Fibroblast of skin of left quadriceps (primary cell): ENCODE measurements around the gene PPM1D.

Source experiments
- DNase-seq, 2 experiments: peaks; one replicate each; pipeline ENCODE4 v3.0.0-alpha.2; 2013; ENCODE audit warnings: low read depth in 2 of 2

Gene PPM1D

GRCh38 chr17:60618854-60619526 is 19.0 kb downstream of the PPM1D start:
- DNase-seq = no peak

GRCh38 chr17:60622961-60623360 is 23.0 kb downstream of the PPM1D start:
- no peak for DNase-seq

GRCh38 chr17:60623415-60623814 is 23.4 kb downstream of the PPM1D start:
- DNase-seq = no peak

DNA sequence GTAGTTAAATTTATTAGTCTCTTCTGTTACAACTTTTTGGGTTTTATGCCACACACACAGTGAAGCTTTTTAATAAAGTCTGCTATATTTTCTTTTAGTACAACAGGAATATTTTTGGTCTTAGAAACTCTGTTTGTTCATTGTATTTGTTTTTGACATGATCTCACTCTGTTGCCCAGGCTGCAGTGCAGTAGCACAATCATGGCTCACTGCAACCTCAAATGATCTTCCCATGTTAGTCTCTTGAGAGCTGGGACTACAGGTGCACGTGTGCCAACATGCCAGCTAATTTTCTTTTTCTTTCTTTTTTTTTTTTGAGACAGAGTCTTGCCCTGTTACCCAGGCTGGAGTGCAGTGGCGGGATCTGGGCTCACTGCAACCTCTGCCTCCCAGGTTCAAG is 27.1 kb downstream of the PPM1D start:
- no peak for DNase-seq

DNA sequence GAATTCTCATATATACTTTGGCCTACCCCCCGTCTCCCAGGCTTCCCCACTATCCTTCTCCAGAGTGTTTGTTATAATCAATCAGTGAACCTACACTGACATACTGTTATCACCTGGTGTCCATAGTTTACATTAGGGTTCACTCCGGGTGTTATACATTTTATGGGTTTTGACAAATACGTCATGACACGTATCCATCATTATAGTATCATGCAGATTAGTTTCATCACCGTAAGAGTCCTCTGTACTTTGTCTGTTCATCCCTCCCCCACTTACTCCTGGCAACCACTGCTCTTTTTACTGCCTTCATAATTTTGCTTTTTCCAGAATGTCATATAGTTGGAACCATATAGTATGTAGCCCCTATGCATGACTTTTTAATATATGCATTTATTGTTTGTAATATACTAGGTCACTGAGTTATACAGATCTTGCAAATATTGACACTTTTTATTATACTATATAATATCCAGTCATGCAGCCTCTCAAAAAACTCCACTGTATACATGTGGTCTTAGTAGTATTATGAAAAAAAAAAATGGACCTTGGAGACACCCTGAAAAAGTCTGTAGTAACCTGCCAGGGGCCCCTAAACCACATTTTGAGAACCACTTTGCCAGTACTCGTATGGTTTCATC is 28.4 kb downstream of the PPM1D start:
- DNase-seq = no peak

DNA sequence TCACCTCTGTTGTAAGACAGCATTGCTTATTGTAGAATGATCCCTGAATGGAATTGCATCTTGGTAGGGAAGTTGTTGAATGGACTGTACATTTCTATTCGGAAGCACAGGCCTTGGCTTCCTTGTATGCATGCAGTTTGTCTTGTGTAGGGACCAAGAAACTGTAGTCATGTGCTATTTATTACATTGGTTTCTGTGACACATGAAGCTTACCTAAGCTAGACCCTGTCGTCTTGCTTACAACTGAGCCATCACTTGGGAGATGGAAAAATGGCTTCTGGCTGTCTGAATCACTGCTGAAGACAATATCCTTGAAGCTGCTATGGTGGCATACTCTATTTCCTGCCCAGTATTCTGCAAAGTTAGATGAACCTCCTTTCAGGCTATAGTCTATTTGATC is 29.1 kb downstream of the PPM1D start:
- no peak for DNase-seq

GRCh38 chr17:60630352-60630751 is 30.4 kb downstream of the PPM1D start:
- no peak for DNase-seq

GRCh38 chr17:60631119-60631518 is 31.1 kb downstream of the PPM1D start:
- DNase-seq = no peak

GRCh38 chr17:60637683-60638082 is 37.7 kb downstream of the PPM1D start:
- no peak for DNase-seq

GRCh38 chr17:60639019-60639330 is 39.0 kb downstream of the PPM1D start:
- DNase-seq = no peak

GRCh38 chr17:60640503-60640902 is 40.5 kb downstream of the PPM1D start:
- DNase-seq = no peak

DNA sequence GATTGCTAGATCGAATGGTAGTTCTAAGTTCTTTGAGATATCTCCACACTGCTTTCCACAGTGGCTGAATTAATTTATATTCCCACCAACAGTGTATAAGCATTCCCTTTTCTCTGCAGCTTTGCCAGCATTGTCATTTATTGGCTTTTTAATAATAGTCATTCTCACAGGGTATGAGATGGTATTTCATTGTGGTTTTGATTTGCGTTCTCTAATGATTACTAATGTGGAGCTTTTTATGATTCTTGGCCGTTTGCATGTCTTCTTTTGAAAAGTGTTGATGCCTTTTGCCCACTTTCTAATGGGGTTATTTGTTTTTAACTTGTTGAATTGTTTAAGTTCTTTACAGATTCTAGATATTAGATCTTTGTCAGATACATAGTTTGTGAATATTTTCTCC is 41.1 kb downstream of the PPM1D start:
- DNase-seq = no peak

GRCh38 chr17:60641810-60642220 is 41.8 kb downstream of the PPM1D start:
- DNase-seq = peak; percentile 59

- no peak for DNase-seq
These were observed 46.0 kb downstream of the PPM1D start for GRCh38 chr17:60645918-60646523.

- no peak for DNase-seq
These were observed 46.7 kb downstream of the PPM1D start for GRCh38 chr17:60646701-60647100.

DNA sequence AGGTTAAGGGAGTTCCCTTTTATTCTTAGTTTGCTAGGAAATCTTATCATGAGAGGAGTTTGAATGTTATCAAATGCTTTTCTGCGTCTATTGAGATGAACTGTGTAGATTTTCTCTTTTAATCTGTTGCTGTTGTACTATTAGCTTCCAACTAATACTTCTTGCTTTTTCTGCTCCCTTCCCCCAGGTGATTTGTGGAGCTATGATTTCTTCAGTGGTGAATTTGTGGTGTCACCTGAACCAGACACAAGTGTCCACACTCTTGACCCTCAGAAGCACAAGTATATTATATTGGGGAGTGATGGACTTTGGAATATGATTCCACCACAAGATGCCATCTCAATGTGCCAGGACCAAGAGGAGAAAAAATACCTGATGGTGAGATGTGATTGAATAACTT is 47.7 kb downstream of the PPM1D start:
- DNase-seq = no peak

DNA sequence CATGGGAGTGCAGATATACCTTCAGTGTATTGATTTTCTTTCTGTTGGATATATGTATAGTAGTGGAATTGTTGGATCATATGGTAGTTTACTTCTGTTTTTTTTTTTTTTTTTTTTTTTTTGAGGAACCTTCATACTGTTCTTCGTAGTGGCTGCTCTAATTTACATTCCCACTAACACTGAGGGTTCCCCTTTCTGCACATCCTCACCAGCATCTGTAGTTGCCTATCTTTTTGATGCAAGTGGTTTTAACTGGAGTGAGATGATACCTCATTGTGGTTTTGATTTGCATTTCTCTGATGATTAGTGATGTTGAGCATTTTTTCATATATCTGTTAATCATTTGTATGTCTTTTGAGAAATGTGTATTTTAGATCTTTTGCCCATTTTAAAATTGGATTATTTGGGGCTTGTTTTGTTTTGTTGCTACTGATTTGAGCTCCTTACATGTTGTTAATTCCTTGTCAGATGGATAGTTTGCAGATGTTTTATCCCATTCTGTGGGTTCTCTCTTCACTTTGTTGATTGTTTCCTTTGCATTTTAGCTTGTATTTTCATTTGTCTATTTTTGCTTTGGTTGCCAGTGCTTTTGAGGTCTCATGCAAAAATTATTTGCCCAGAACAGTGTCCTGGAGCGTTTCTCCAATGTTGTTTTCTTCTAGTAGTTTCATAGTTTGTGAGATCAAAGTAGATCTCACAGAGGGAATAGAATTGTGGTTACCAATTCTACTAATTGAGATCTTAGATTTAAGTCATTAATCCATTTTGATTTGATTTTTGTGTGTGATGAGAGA is 52.7 kb downstream of the PPM1D start:
- DNase-seq = no peak

GRCh38 chr17:60653569-60653968 is 53.6 kb downstream of the PPM1D start:
- no peak for DNase-seq

DNA sequence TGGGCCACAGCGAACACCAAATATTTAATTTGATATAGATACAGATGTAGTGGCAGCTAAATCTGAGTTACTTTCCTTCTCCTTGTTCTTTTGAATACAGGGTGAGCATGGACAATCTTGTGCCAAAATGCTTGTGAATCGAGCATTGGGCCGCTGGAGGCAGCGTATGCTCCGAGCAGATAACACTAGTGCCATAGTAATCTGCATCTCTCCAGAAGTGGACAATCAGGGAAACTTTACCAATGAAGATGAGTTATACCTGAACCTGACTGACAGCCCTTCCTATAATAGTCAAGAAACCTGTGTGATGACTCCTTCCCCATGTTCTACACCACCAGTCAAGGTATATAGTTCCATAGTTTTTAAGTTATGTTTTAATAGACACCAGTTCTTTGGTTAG is 56.5 kb downstream of the PPM1D start:
- DNase-seq = no peak

DNA sequence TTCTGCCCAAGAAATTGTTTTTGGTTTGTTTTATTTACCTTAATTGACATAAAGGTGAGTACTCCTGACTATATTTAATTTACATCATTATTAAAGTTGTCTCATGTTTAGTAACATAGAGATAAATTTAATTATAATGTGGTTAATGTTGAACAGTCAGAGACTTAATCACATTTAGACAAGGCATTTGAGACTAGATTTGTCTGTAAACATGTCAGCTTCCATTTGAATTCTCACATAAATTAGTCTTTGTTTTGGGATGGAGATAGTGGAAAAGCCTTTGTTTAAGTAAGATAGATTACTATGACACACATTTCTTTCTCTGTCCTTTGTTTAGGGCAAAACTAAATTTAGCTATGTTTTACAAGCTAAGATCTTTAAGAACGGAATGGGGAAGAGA is 59.2 kb downstream of the PPM1D start:
- DNase-seq = no peak

- DNase-seq = no peak
These were observed 61.5 kb downstream of the PPM1D start for GRCh38 chr17:60661489-60661888.

- no peak for DNase-seq
These were observed 64.0 kb downstream of the PPM1D start for GRCh38 chr17:60664022-60664421.

DNA sequence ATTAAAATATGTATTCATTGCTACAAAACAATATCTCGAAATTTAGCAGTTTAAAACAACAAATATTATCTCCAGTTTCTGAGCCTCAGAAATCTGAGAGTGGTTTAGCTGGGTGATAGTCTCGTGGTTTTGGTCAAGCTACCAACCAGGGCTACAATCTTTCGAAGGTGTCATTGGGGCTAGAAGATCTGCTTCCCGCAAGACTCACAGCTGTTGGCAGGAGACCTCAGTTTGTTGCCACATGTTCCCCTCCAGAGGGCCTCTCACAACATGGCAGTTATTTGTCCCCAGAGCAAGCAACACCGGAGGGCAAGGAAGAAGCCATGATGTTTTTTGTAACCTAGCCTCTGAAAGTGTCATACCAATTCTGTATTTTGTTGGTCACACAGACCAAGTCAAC is 65.6 kb downstream of the PPM1D start:
- no peak for DNase-seq
